NCI-H2171 treated with DMSO at 0.1 percent for 48 hours (cell line): ENCODE measurements around the gene DGCR6L.
"Not testable (repeated sequence)": the region's sequence is repeated elsewhere in the genome, so short reads cannot be mapped to it uniquely, and the experiment has no call there.

ENCODE experiments used
- DNase-seq: peaks from one replicate; lab custom pipeline; 2025; lab: John Stamatoyannopoulos, UW

DGCR6L gene

GRCh38 chr22:20308806-20309650 is 10.8 kb downstream of the DGCR6L start:
- DNase-seq: peak; percentile 64

GRCh38 chr22:20307448-20308447 is 12.1 kb downstream of the DGCR6L start:
- DNase-seq: not testable (repeated sequence)

GRCh38 chr22:20306646-20307447 is 13.0 kb downstream of the DGCR6L start:
- not testable (repeated sequence) for DNase-seq

DNA sequence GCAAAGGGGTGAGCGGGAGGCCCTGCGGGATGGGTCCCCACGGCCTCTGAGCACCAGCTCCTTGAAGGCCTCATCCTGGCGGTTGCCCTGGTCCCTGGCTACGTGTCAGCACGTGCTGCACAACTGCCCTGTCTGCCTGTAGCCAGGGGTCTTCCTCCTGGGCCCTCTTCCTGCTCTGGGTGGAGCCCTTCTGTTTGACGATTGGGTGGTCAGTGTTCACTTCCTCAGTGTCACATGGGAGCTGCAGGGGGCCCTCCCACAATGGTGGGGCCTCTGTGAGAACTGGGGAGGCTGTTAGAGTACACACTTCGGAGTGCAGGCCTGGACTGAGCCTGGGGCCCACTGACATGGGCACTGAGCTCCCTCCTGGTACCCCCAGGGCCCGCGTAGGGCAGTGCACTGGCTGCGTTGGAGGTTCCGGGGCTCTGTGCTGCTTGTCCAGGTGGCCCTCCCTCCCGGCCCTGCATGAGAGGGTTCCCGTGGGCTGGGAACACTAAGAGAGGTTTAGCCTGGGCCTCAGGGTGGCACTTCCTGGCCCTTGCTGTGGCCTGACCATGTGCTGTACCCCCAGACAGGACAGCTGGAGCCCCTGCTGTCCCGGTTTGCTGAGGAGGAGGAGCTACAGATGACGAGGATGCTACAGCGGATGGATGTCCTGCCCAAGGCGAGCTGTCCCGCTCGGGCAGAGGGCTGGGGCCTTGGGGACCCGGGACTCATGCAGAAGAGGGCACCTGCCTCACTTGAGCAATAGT is 13.8 kb downstream of the DGCR6L start:
- no peak for DNase-seq

DNA sequence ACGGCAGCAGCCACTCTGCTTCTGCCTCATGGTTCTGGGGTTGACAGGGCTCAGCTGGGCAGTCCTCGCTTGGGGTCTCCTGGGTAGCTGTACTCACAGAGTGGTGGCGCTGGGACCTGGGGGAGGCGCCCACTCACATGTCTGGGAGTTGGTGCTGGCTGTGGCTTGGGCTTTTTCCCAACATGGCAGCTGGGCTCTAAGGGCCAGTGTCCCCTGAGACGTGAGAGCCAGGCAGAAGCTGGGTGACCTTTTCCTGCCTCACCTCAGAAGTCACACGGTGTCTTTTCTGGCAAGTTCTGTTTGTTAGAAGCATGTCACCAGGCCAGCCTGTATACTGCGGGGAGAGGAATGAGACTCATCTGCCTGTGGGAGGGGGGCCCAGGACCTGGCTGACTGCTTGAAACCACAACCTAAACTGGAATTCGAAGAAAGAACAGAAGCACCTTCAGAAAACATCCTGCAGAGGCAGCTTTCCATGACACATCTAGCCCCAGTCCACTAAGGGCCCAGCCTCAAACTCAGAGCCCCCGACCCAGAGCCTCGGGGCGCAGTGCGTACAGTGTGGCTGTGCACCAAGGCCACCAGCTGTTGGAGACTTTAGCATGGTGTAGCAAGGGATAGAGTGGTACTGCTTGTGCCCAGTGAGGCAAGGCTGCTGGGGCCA is 14.5 kb downstream of the DGCR6L start:
- not testable (repeated sequence) for DNase-seq

DNA sequence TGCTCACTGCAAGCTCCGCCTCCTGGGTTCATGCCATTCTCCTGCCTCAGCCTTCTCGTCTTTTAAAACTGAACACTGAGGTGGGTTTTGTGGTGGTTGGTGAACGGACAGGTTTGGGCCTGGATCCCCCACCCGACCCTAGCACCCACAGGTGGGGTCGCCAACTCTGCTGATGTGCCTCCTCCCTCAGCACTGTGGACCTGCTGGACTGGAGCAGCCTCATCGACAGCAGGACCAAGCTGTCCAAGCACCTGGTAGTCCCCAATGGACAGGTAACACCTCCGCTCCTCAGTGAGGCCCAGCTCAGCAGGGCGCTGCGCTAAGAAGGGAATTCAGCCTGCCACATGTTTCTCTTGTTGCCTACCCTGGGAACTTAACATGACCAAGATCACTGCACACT is 15.2 kb downstream of the DGCR6L start:
- no peak for DNase-seq

DNA sequence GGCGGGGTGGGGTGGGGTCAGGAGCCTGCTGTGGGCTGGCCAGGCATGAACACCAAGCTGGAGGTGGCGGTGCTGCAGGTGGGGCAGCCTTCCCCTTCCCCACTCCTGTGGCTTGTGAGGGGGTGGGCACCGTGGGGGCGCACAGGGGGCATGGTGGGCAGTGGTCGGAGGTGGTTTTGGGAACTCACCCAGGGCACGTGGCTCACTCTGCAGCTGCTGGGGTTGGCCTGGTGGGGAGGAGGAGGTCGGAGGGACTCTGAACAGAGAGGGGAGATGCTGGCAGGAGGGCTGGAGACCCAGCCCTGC is 16.7 kb downstream of the DGCR6L start:
- not testable (repeated sequence) for DNase-seq

- no peak for DNase-seq
Measured at GRCh38 chr22:20302438-20303228, 17.2 kb downstream of the DGCR6L start.

GRCh38 chr22:20299746-20300136 is 20.1 kb downstream of the DGCR6L start:
- peak; percentile 56 for DNase-seq

DNA sequence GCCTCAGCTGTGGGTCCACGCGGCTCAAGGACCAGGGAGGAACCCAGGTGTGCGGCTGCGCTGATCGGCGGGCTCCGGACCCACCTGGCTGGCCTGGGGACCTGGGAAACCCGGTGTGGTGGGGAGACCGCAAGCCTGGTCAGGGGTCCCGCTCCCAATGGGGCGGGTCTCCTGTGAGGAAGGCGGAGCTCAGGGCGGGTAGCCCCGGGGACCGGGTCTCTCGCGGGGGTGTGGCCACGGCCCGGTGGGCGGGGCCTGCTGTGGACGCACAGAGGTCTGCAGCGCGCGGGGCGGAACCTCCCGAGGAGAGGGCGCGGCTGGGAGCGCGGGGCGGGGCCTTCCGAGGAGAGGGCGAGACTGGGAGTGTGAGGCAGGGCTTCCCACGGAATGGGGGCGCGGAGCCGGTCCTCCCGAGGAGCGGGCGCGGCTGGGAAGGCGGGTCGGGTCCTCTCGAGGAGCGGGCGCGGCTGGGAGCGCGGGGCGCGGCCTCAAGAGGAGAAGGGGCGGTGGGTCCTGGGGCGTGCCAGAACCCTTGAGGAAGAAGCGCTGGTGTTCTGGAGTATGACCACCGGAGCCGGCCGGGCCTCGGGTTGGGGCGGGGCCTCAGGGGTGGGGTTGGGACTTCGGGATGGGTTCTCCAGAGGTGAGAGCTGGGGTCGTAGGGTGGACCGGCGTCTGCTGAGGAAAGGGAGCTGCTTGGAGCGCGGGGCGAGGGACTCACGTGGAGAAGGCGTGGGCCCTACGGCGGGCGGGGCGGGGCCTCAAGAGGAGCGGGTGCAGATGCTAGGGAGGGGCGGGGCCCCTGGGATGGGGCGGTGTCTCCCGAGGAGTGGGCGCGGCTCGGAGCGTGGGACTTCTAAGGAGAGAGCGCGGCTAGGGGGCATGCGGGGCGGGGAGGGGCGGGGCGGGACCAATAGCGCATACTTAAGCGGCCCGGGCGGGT is 20.8 kb downstream of the DGCR6L start:
- peak; percentile 84 for DNase-seq

DNA sequence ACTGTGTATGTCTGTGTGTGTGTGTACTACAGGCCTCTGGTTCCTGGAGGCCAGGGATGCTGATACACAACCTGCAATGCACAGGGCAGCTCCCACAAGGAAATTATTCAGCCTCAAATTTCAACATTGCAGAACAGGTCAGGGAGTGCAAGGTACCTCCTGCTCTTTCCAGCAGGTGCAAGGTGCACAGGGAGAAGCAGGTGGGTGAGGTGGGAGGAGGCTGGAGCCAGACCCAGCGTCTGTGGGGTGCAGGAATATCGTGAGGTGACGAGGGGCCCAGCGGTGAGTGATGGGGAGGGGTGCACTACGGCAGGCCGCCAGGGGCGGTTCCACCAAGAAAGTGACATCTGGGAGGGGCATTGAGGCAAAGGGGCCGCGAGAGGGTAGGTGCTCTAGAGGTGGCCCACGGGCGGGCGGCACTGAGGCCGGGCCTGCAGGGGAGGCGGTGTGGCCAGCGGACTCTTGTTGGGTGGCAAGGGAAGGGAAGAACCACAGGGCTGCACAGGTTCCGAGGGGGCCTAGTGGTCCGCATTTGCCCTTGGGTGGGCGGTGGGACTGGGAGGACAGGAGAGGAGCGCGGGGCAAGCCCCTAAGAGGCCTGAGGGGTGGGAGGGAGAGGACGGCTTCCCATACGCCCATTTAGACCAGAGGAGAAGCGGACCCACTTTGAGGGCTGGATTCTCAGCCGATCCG is 21.6 kb downstream of the DGCR6L start:
- DNase-seq: no peak

GRCh38 chr22:20297414-20298109 is 22.3 kb downstream of the DGCR6L start:
- DNase-seq: no peak

DNA sequence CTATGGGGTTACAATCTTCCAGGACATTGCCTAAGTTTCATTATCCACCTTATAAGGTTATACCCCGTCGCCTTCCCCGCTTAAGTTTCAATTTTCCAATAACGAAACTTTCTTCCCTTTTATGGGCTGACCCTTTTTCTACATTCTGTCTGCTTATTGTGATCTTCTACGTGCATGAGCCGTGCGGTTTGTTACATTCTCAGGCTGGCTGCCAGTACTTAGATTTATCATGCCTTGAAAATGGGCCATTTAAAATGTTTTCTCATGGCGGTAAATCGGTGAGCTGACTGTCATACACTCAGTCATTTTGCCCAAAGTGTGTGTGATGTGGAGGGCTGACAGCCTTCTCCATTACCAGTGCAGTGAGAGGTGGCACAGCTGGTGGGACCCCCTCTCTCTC is 23.3 kb downstream of the DGCR6L start:
- no peak for DNase-seq

DNA sequence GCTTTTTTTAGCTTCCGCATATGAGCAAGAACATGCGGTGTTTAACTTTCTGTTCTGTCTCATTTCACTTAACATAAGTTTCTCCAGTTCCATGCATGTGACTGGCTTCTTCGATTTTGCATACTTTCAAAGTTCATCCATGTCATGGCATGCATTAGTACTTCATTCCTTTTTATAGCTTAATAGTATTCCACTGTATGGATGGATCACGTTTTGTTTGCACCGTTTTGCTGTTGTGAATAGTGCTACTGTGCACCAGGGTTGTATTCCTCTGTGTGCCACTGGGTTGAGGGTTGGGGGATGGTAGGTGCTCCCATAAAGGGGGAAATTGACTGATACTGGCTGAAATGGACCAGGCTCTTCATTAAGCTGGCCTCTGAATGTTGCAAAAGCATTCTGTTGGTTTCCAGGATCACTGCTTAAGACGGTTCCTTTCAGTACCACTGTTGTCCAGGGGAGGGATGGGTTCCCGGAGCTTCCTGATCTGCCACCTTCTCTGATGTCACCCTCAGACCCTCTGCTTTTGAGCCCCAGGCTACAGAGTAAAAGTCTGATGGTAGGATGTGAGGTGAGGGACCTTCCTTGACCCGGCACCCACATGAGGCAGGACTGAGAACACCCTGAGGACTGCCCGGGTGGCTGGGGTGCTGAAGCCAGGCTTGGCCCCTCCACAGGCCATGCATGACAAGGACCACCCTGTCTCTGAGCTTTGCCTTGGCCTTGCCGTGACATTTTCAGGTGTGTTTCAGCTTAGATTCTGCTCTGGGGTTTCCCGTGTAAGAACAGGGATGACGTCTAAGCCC is 24.4 kb downstream of the DGCR6L start:
- no peak for DNase-seq

DNA sequence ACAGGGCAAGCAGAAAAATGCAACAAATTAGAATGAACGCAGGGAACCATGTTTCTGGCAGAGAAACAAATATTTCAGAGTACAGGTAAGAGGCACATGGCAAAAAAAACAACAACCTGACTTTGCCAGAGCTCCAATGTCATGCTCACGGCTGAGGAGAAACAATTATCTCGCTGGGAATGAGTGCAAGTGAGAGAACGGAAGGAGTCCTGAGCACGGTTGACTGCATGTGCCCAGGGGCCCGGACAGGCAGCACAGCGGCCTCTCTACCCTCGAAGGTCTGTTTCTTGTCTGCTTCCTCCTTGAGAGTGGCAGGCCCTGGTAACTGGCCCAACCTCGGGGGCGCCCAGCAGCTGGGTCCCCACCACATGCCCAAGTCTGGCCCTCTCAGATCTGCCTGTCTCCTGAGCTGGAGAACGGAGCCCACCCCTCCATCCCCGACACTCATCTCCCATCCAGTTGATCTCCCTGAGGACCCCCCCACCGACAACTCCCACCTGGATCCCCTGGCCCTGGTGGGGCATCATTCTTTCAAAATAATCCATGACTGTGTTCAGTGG is 27.1 kb downstream of the DGCR6L start:
- no peak for DNase-seq

- no peak for DNase-seq
Measured at GRCh38 chr22:20292108-20292507, 27.8 kb downstream of the DGCR6L start.
